OCI-M1 (cell line): Measurements from ENCODE around the gene PIERCE2.
A peak's percentile ranks its signal among the peaks of the same experiment; 100 is the strongest.
"Not testable (repeated sequence)": the region's sequence is repeated elsewhere in the genome, so short reads cannot be mapped to it uniquely, and the experiment has no call there.

ENCODE experiments used
- DNase-seq: peaks from one replicate; lab custom pipeline; 2025; lab: John Stamatoyannopoulos, UW

Gene PIERCE2

DNA sequence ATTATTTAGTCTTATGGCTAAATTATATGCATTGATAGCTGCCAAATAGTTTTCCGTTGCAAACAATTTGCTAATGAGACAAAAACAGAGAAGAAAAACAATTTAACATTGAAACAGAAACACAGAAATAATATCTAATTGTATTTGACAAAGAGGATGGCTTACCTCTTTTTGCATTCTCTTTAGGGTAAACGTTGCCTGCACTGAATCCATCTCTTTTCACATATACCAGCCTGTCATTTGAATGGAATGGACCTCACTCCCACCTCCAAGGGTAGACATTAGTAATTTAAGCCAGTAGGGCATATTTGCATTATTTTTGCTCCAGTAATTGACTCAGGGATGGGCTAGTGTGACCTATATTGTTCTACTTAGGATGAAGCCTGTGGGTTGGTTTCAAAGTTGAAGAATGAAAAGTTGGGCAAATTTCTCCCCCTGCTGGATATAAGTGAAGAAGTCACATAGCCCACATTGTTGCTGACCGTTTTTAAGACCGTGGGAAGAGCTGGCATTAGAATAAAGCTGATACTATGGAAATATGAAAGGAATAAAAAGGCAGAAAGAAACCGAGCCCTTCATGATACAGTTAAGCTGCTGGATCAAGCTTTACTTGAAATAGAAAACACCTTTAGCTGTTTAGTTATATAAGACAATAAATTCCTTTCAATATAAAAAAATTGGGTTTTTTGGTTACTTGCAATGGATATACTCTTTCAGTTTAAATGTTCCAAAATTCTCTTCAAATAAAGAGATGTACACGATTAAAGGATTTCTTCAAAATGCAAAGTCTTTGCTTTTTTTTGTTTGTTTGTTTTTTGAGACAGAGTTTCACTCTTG lies 26.9 kb downstream of the PIERCE2 start:
- peak; percentile 85 for DNase-seq

DNA sequence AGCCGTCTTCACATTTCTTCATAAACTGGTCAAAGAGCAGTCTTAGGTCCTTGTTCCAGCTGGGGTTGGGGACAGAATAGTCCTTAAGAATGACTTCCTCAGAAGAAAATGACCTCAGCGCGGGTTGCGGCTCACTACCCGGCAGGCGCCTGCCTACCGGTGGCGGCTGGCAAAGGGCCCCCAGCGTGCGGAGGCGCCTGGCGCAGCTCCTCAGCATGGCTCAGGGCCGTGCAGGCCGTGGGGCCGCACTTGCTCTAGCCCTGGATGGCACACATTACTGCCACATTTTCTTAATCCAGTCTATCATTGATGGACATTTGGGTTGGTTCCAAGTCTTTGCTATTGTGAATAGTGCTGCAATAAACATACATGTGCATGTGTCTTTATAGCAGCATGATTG lies 34.8 kb downstream of the PIERCE2 start:
- not testable (repeated sequence) for DNase-seq

DNA sequence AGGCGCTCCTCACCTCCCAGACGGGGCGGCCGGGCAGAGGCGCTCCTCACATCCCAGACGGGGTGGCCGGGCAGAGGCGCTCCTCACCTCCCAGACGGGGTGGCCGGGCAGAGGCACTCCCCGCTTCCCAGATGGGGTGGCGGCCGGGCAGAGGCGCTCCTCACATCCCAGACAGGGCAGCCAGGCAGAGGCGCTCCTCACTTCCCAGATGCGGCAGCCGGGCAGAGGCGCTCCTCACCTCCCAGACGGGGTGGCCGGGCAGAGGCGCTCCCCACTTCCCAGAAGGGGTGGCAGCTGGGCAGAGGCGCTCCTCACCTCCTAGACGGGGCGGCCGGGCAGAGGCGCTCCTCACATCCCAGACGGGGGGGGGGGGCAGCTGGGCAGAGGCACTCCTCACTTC lies 37.6 kb downstream of the PIERCE2 start:
- DNase-seq = not testable (repeated sequence)

DNA sequence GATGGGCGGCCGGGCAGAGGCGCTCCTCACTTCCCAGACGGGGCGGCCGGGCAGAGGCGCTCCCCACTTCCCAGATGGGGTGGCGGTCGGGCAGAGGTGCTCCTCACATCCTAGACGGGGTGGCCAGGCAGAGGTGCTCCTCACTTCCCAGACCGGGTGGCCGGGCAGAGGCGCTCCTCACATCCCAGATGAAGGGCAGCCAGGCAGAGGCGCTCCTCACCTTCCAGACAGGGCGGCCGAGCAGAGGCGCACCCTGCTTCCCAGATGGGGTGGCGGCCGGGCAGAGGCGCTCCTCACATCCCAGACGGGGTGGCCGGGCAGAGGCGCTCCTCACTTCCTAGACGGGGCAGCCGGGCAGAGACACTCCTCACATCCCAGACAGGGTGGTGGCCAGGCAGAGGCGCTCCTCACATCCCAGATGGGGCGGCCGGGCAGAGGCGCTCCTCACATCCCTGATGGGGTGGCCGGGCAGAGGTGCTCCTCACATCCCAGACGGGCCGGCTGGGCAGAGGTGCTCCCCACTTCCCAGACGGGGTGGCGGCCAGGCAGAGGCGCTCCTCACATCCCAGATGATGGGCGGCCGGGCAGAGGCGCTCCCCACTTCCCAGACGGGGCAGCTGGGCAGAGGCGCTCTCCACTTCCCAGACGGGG lies 38.2 kb downstream of the PIERCE2 start:
- DNase-seq = not testable (repeated sequence)

DNA sequence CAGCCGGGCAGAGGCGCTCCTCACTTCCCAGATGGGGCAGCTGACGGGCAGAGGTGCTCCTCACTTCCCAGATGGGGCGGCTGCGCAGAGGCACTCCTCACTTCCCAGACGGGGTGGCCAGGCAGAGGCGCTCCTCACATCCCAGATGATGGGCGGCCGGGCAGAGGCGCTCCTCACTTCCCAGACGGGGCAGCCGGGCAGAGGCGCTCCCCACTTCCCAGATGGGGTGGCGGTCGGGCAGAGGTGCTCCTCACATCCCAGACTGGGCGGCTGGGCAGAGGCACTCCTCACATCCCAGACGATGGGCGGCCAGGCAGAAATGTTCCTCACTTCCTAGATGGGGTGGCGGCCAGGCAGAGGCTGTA lies 38.7 kb downstream of the PIERCE2 start:
- DNase-seq = not testable (repeated sequence)

DNA sequence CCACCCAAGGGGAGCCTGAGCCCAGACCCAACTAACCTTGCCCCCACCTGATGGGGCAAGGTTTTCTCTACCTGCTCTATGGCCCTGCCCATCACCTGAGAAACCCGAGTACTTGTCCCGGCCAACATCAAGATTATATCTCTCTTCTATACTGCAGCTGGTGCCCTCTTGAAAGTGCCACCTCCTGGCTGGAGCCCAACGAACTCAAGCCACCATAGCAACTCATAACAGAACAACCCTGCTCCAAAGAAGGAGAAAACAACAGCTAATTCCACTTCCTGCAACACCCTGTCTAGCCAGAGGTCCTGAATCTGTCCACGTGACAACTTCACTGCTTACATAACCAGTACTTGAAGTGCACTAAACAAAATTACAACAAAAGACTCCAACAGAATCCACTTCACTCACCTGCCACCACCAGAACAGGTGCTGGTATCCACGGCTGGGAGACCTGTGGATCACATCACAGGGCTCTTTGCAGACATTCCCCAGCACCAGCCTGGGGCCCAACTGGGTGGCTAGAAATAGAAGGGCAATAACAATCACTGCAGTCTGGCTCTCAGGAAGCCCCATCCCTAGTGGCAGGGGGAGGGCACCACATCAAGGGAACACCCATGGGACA lies 49.2 kb downstream of the PIERCE2 start:
- DNase-seq = no peak

GRCh38 chr15:55461447-55461846 lies 53.2 kb downstream of the PIERCE2 start:
- no peak for DNase-seq

- DNase-seq = no peak
These were observed 60.0 kb downstream of the PIERCE2 start for GRCh38 chr15:55468321-55468720.
